DMS 273 (cell line): Measurements from ENCODE around the gene SCN7A.

ENCODE experiments used
- DNase-seq: peaks from one replicate; lab custom pipeline; 2025; ENCODE audit not compliant: unreplicated experiment; lab: John Stamatoyannopoulos, UW

The SCN7A gene

DNA sequence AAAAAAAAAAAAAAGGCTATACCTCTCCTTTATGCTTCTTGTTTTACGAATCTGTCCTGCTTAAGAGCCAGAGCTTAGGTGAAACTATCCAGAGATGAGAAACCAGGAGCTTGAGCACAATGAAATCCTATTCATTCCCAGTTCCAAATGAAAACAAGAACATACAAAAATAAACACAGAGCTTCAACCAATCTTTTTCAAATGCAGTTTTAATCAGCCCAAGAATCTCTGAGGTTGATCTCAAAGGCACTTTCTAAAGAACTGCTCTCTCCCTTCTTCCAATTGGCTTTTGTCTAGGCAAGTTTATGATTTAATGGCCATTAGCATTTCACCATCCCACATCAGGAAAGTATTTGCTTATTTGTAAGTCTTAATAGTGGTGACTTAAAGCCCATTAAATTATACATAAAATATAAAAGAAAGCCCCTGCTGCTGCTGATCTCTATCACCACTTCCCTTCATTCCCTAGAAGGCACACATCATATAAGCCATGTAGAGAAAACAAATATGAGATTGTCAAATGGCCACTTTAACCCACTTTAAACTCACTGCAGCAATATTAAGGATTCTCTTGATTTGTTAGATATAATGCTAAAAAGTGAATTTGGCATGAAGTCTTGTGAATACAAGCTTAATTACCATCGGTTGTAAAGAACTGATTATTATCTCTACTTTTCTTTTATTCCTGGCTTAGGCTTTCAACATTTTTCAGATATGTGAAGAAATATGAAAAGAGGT lies 89.0 kb downstream of the SCN7A start:
- DNase-seq = no peak

DNA sequence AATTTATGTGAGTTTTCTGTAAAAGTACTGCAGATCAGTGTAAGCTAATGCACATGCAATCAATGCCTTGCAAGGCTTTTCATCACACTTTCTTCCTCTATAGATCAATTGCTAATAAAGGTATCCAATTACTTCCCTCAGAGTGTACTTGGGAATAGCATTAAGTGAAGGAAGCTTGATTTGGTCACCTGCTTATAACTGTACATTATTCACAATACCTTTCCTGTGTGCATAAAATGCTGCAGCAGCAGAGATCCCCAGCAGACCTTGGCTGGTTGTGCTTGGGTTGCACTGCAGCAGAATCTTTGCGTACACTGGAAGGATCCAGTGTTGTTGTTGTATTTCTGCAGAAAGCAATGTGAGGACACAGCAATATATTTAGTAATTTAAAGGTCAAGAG lies 99.8 kb downstream of the SCN7A start:
- no peak for DNase-seq

GRCh38 chr2:166393008-166393407 lies 101.0 kb downstream of the SCN7A start:
- no peak for DNase-seq

- DNase-seq = no peak
Observed at GRCh38 chr2:166388481-166389070, 105.5 kb downstream of the SCN7A start.

GRCh38 chr2:166385313-166385712 lies 108.7 kb downstream of the SCN7A start:
- no peak for DNase-seq

GRCh38 chr2:166384774-166385173 lies 109.3 kb downstream of the SCN7A start:
- peak; percentile 60 for DNase-seq

GRCh38 chr2:166382448-166382847 lies 111.6 kb downstream of the SCN7A start:
- no peak for DNase-seq

DNA sequence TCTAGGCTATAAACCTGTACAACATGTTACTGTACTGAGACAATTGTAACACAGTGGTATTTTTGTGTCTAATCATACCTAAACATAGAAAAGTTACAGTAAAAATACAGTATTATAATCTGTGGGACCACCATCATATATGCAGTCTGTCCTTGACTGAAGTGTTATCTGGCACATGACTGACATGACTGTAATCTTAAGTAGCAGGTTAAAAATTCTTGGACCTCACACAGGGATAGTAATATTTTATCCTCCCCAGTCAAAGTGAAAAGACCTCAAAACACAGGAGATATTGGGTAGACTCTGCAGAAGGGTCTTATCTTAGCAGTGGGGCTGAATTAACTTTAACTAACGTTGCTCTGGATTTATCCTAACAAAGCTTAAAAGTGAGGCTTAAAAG lies 113.4 kb downstream of the SCN7A start:
- DNase-seq = no peak

DNA sequence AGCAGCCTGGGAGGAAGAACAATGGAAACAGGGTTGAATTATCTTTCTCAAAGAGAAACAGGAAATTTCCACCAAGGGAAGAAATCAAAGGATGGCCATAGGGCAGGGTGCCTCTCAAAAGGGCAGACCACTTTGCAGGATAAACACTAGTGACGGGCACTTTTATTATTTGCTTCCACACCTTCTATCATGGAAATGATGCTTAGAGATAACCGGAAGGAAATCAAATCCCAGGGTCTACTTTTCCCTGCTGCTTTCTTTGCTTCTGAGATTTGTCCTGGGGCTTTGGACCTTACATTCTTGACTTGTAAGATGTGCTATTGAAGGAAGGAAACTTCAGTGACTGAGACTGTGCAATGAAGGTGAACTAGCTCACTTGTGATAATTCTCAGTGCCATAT lies 117.2 kb downstream of the SCN7A start:
- no peak for DNase-seq

- no peak for DNase-seq
Observed at GRCh38 chr2:166376488-166376828, 117.6 kb downstream of the SCN7A start.

DNA sequence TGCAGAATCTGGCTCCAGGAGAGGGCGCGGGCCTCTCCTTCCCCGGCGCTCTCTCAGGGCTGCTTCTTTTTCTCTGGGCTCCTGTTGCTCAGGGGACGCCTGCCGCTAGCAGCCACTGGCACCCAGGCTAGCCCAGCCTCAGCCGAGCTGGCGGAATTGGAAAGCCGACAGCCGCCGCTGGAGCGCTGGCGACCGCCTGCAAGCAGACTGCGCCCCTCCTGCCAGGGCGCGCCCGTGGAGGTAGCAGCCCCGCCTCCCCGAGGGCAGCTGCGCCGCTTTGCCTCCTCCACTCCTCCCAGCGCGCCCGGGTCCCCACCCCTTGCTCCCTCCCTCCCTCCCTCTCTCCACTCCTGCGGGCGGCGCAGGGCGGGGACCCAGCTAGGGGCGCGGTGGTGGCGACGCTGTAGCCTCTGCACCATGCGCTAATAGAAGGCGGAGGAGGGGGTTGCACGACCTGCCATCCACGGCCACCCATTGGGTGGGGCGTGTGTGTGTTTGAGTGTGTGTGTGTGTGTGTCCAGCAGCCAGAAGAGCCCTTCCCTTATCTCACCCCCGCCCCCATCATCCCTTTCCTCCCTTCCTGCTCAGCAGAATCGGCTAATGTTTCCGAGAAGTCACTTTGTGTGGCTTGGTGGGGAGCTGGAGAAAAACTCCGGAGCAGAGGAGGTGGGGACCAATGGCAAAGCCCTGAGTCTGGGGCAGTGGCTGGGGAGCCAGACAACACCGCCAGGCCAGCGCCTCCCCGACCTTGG lies 118.1 kb downstream of the SCN7A start, which contains the start of gene SCN9A:
SCN9A (minus strand) TSS at position 209 of the 752 bp plus-strand sequence. CDS start 64,188 bp downstream, outside the sequence.
- peak; percentile 87 for DNase-seq

DNA sequence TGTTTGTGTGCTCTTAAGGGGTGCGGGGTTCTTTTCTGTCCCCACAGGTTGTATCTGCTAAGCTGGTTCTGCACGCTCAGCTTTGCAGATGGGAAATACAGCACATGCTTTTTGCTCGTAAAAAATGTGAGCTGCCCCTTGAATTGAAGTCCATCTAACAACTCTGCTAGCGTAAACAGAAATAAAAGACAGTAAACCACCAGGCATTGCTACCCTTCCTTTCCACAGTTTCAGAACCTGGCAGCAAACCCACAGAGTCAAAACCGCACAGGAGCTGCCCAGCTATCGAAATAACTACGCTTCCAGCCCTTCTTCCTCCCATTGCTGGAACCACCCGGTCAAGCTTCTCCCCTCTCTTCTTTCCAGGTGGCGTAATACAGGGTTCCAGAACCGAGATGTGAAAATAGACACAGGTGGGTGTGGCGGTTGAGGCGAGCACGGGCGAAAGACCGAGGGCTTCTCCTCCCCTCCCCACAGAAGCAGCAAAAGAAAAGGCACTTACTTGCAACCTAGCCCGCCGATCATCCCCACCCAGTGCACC lies 118.8 kb downstream of the SCN7A start:
- DNase-seq = peak; percentile 5

DNA sequence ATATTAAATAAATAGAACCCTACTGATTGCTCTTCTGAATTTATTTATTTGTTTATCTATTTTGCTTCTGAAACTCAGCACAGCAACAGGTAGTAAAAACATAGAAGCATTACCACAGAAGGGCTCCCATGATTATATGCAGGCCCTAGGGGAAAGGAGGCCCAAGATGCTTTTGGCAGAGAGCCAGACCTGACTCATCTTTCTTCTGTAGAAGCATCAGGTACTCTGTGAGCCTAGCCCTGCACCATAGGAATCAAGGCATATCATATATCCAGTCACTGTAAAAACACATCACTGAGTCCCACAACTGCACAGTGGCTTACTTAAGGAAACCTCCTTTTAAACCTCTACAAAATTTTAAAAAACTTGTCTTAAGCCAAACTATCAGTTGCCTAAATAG lies 120.1 kb downstream of the SCN7A start:
- DNase-seq = peak; percentile 28

DNA sequence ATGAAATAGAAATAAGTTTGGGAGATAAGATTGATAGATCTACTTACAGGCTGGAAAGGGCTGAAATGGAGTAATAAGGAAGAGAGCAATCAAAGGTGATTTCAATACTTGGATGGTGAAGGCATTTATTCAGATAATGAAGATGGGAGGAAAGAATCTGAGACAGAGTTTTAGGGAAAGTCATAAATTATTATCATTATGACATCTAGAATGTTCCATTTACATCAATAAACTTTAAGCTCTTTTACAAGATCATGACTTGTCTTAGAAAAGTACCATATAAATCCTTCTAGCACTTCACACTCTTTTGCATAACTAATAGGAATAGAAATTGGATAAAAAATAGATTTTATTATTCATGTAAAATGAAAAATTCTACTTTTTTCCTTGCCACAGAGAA lies 120.5 kb downstream of the SCN7A start:
- DNase-seq = no peak

GRCh38 chr2:166373105-166373504 lies 120.9 kb downstream of the SCN7A start:
- DNase-seq = no peak

- DNase-seq = no peak
Observed at GRCh38 chr2:166372046-166372445, 122.0 kb downstream of the SCN7A start.

- no peak for DNase-seq
Observed at GRCh38 chr2:166365803-166366420, 128.1 kb downstream of the SCN7A start.

DNA sequence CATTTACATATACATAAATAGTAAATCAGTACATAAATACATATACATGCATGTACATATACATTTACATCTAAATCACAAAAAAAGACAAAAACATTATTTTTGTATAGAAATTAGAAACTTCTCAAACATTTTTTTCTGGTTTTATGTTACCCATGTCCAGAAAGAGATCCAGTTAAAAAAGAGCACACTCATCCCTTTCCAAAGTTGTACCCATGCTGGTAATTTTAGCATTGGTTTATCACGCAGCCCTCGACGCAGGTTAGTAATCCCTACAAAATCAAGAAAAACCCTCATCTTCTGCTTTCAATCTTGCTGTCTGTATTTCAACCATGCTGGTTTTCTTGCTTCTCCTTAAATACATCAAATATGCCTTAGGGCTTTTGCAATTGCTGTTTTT lies 128.8 kb downstream of the SCN7A start:
- no peak for DNase-seq

DNA sequence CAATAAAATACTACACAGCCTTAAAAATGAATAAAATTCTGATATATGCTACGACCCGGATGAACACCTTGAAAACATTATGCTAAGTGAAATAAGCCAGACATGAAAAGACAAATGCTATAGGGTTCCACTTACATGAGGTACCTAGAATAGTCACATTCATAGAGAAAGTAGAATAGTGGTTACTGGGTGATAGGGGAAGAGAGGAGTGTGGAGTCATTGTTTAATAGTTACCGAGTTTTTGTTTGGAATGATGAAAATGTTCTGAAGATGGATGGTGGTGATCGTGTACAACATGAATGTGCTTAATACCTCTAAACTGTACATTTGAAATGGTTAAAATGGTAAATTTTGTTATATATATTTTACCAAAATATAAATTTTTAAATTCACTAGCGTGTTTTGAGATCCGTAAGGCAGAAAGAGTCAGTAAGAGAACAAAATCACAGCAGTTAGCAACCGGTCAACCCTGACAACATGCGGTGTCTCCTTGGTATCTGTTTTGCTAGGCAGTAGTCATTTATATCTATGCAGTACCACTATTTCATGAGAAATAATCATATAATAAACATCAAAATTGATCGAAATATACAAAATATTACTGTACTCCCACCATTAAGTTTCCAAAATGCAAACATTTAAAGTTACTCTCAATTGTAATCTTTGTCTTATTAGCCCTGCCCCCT lies 129.4 kb downstream of the SCN7A start:
- DNase-seq = no peak

- peak; percentile 25 for DNase-seq
Observed at GRCh38 chr2:166361351-166362153, 132.5 kb downstream of the SCN7A start.
